GM12865 (cell line): ENCODE data around the gene KCMF1.

Experiments used
- DNase-seq: peaks from one replicate; pipeline ENCODE4 v3.0.0; 2010; ENCODE audit warnings: low read depth
- H3K4me3 ChIP-seq: 2 replicates; pipeline ENCODE4 v1.5.1; 2011; ENCODE audit warnings: mild to moderate bottlenecking, low read depth, low read length, control low read depth
- TF ChIP-seq, protein P1 (sequence below): IDR thresholded peaks from 2 replicates; pipeline ENCODE4 v1.5.1; 2011; ENCODE audit warnings: low read length, control low read depth, low read depth, inconsistent platforms; ENCODE audit not compliant: insufficient read depth; ENCODE audit errors: missing control alignments

KCMF1 gene

DNA sequence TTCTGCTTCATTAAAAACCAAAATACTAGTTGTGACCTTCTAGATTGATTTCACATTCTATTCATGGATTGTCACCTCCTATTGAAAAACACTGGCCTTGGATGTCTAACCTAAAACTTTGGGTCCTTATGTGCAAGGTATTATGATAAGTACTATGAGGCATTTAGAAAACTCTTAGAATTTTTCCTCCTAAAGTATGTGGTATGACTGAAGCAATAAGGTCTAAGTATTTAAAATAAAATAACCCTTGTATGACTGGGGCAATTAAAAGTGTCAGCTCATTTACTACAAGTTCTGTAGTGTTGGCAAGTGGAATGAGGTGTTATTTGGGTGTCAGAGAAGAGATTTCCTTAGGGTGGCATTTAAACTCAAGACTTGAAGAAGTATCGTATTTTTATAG lies 15.1 kb downstream of the KCMF1 start:
- no peak for DNase-seq
- TF ChIP-seq, protein P1, sequence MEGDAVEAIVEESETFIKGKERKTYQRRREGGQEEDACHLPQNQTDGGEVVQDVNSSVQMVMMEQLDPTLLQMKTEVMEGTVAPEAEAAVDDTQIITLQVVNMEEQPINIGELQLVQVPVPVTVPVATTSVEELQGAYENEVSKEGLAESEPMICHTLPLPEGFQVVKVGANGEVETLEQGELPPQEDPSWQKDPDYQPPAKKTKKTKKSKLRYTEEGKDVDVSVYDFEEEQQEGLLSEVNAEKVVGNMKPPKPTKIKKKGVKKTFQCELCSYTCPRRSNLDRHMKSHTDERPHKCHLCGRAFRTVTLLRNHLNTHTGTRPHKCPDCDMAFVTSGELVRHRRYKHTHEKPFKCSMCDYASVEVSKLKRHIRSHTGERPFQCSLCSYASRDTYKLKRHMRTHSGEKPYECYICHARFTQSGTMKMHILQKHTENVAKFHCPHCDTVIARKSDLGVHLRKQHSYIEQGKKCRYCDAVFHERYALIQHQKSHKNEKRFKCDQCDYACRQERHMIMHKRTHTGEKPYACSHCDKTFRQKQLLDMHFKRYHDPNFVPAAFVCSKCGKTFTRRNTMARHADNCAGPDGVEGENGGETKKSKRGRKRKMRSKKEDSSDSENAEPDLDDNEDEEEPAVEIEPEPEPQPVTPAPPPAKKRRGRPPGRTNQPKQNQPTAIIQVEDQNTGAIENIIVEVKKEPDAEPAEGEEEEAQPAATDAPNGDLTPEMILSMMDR = no peak
- no peak overlapping the region for H3K4me3 ChIP-seq

DNA sequence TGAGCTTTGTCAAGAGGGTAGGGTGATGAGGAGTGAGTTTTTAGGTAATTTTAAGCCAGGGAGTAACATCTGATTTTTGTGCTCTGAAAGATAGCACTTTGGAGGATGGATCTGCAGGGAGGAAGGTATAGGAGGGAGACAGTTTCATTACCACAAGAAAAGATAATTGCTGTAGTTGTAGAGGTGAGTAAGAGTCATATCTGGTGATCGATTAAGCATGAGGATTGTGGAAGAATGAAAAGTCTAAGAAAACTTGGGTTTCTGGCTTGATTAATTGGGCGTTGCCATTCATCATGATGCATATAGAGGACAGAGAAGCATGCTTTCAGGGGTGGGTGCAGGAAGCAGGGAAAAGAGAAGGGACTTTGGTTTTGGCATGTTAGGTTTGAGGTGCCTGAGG lies 18.5 kb downstream of the KCMF1 start:
- TF ChIP-seq, protein P1 = no peak
- DNase-seq = no peak
- H3K4me3 ChIP-seq = no peak overlapping the region

DNA sequence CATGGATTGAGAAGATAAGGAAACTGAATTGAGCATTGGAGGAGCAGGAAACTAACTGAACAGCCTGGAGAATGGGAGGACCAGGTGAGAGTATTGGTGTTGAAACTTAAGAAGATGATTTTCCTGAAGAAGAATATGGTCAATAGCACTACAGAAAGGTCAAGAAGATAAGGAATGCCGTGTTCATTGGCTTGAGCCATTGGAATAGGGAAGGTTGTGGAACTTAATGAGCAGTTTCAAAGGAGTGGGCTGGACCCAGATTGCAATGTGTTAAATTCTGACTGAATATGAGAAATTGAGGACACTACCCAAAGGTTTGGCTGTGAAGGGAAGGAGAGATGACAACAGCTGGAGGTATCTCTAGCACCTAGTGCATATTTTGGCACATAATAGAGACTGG lies 19.0 kb downstream of the KCMF1 start:
- TF ChIP-seq, protein P1 = no peak
- no peak for DNase-seq
- no peak overlapping the region for H3K4me3 ChIP-seq

DNA sequence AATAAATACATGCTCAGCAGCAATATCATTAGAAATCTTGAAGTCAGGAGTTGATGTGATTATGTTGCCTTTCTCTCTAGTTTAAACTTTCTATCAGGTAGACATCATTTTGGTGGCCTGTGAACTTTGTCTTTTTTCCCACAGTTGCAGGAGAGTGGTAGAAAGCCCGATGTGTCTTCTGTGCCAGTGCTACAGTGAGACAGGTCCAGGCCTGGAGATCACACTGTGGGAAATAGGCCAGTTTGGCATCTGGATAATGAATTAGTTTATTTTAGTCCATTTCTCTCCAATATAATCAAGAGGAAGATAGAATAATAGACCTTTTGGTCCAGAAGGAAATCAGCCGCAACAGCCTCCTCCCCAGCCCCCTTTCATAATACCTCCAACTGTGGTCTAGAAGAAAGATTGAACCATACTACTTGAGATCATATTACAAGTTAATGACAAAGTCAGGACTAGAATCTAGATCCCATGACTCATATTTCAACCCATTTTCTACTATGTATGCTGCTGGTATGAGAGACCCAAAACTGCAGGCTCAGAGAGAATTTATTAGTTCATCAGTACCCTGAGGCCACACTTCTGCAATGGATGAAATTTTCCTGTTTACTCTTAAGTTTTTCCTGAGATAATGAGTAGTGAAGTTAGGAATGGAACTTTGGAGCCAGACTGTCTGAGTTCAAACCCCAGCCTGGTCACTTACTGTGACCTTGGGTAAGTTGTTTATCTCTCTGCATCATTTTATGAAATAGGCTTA lies 20.6 kb downstream of the KCMF1 start:
- H3K4me3 ChIP-seq = no peak overlapping the region
- no peak for DNase-seq
- TF ChIP-seq, protein P1 = no peak

DNA sequence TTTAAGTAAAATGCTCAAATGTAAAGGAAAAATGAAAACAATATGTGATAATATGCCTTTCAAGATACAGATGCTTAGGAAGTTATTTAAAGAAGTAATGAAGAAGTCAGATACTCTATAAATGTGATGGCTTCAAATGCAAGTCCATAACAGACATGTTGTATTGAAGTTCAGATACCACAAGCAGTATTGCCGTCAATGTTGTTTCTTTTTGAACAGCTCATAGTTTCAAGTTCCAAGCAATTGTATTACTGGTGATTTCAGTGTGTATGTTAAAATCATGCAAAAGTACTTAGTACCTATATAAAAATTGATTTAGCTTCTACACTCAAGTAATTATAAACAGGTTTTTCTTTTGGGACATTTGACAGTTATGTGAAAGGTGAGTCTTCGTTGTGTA lies 24.9 kb downstream of the KCMF1 start:
- DNase-seq = no peak
- no peak overlapping the region for H3K4me3 ChIP-seq
- TF ChIP-seq, protein P1 = no peak

DNA sequence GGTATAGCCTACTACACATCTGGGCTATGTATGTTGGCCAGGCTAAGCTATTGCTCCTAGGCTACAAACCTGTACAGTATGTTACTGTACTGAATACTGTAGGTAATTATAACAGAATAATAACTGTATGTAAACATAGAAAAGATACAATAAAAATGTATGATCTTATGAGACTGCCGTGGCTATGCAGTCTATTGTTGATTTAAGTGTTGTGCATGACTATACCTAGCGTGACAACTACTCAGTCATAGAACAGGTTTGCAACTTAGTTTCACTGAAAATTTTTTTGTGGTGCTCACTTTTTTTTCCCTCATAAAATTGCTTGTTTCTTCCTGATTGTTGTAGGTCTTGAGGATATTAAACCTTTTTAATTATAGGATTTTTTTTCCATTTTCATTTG lies 25.9 kb downstream of the KCMF1 start:
- TF ChIP-seq, protein P1 = no peak
- DNase-seq = no peak
- H3K4me3 ChIP-seq = no peak overlapping the region

DNA sequence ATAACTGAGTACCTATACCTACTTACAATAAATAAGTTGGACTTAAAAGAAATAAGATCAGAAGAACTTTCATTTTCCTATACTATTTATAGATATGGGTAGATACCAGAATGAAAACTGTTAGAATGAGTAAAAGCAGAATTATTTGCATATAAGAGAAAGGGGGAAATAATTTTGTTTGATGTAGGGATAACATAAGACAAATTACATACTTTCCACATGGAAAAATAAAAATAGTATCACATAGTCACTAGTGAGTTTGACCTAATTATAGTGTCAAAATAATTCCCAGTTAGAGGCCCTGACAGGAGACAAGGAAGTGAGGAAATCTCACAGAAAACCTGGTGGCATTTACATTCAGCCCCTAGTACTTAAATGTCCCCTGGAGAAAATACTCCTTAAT lies 28.6 kb downstream of the KCMF1 start:
- peak; percentile 13 for DNase-seq
- TF ChIP-seq, protein P1 = no peak
- no peak overlapping the region; the same call in none of the 2 replicates for H3K4me3 ChIP-seq
